Fibroblast of pulmonary artery (primary cell): Measurements from ENCODE around the gene PORCN.
"Not testable (repeated sequence)": the region's sequence is repeated elsewhere in the genome, so short reads cannot be mapped to it uniquely, and the experiment has no call there.

Experiments used
- DNase-seq: peaks from one replicate; pipeline ENCODE4 v3.0.0-alpha.2; 2010; ENCODE audit warnings: low read depth
- H3K4me3 ChIP-seq: replicated peaks from 2 replicates; pipeline ENCODE4 v1.5.1; 2011; ENCODE audit warnings: low read depth, mild to moderate bottlenecking, control low read depth, low read length, moderate library complexity
- CTCF ChIP-seq: IDR thresholded peaks from 2 replicates; pipeline ENCODE4 v1.5.1; 2011; ENCODE audit warnings: mild to moderate bottlenecking, control low read depth, low read length, inconsistent platforms; ENCODE audit errors: missing control alignments

Gene PORCN

GRCh38 chrX:48521353-48522243 lies 12.8 kb downstream of the PORCN start, which contains the start of gene EBP:
TSS of gene EBP (plus strand) at chrX:48521808. CDS start at chrX:48523772, 1,964 bp downstream.
- peak within 1 kb of the TSS; percentile 57 for H3K4me3 ChIP-seq
- TF ChIP-seq CTCF = no peak
- peak; percentile 84 for DNase-seq

DNA sequence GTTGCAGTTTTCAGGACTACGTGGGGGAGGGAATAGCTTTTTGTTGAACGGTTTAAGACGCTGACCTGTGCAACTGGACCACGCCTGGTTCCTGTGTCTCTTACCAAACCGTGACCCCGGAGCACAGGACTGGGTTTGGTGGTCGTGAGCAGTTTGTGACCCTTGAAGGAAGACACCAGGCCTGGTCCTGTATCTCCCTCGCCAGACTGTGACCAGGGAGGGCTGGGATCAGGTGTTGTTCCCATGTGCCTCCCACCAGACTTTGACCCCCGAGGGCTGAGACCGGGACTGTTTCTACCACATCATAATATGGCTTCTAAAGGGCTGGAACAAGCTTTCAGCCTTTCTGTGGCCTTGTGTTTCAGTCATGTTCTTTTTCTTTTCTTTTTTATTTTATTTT lies 13.5 kb downstream of the PORCN start:
- peak overlapping the region; percentile 57 for H3K4me3 ChIP-seq
- no peak for TF ChIP-seq CTCF
- DNase-seq = no peak

- H3K4me3 ChIP-seq = no peak overlapping the region
- TF ChIP-seq CTCF = no peak
- DNase-seq = no peak
These were observed 14.9 kb downstream of the PORCN start for GRCh38 chrX:48523682-48524081.

GRCh38 chrX:48525853-48526252 lies 17.1 kb downstream of the PORCN start:
- H3K4me3 ChIP-seq = not testable (repeated sequence)
- peak; percentile 16 for DNase-seq

DNA sequence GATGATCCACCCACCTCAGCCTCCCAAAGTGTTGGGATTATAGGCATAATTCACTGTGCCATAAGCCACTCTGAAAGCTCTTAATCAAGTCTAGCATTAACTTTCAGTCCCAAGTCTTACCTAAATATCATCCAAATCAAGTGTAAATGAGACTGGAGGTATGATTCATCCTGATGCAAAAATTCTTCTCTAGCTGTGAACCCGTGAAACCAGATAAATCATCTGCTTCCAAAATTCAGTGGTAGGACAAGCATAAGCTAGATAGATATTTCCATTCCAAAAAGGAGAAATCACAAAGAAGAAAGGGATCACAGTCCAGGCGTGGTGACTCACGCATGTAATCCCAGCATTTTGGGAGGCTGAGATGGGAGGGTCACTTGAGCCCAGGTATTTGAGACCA lies 21.9 kb downstream of the PORCN start:
- TF ChIP-seq CTCF = no peak
- DNase-seq = no peak
- no peak overlapping the region for H3K4me3 ChIP-seq

DNA sequence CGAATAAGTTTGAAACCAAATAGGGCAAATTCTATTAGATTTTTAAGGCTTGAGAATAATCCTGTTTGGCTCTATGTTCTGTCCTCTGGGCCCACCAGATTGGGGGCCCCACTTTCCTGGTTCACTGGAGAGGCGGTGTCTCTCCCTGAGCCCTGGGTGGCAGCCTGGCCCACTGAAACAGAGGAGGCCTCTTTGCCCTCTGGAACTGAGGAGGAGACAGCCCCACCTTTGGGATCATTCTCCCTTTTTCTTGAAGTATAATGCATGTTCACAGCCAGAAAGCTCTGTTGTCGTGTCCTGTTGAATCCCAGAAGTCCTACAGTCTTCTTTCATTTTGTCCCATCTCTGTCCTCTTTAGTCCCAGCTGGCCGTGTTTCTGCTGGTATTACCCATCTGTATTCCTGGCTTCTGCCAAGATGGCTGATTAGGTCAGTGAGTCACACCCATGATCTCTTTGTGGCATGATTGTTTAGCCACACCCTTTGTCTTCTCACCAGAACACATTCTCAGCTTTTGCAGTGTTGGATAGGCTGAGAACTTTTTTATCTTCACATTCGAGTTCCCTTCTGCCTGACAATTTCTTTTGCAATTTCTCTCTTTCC lies 22.7 kb downstream of the PORCN start:
- DNase-seq = peak; percentile 74
- no peak for TF ChIP-seq CTCF
- H3K4me3 ChIP-seq = no peak overlapping the region

DNA sequence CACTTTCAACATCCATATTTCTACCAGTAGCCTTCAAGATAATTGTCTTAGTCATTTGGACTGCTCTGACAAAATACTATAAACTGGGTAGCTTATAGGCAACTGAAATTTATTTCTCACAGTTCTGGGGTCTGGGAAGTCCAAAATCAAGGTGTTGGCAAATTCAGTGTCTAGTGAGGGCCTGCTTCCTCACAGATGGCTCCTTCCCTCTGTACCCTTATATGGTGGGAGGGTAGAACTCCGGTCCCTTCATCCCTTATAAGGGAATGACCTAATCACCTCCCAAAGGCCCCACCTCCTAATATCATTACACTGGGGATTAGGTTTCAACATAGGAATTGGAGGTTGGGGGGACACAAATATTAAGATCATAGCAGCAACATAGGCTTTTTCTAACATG lies 23.4 kb downstream of the PORCN start:
- H3K4me3 ChIP-seq = no peak overlapping the region
- no peak for DNase-seq
- no peak for TF ChIP-seq CTCF
